GM18526 (cell line): Measurements from ENCODE around the gene IGDCC3.

Source experiments
- POLR2A ChIP-seq: IDR thresholded peaks from 3 replicates; pipeline ENCODE4 v1.6.1; 2011; ENCODE audit not compliant: insufficient read length; ENCODE audit errors: extremely low read depth

The IGDCC3 gene

DNA sequence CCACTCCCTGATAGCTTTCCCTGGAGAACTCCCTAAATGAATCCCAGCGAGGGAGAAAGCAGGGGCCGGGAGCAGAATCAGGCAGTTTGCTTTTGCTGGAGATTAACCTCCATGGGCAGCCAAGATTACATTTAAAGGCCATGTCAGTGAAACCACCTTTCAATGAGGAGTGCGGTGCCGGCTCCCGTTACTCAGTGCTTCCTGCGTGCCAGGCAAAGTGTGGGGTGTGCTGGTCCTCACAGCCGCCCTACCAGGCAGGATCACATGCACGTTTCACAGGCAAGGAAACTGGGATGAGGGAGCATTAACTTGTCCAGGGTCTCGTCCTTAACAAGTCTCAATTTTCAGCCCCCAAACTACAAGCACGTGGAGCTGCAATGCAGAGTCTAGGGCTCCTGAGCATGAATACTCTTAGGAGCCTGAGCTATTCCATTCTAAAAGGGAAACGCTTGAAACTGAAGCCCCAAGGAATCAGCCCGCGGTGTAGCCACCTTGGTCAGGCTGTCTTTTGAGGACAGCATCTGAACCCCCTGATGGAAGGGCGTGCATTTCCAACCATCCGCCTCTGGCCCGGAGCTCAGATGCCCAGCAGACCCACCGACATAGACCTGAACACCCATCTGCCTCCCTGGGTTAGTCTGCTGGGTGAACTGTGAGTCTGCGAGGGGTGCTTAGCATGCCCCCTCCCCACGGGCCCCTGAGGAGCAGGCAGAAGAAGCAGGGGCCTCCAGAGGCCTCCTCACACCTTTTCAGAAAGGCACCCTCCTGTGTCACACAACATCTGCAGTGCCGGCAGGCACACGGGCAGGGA, 5.6 kb downstream of the IGDCC3 start:
- TF ChIP-seq POLR2A = no peak

DNA sequence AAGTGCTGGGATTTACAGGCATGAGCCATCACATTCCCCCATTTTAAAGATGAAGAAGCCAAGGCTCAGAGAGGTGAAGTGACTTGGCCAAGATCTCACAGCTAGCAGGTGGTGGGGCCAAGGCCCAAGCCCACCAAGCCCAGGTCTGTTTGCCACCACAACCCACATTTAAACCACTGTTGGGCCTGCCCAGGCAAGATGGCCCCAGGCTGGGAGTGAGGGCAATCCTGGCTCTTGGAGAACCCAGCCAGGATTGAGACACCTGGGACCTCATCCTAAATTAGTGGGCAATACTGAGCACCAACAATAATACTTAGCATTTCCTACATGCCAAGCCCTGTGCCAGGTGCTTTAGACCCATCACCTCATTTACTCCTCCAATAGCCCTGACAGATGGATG, 6.9 kb downstream of the IGDCC3 start:
- no peak for TF ChIP-seq POLR2A

DNA sequence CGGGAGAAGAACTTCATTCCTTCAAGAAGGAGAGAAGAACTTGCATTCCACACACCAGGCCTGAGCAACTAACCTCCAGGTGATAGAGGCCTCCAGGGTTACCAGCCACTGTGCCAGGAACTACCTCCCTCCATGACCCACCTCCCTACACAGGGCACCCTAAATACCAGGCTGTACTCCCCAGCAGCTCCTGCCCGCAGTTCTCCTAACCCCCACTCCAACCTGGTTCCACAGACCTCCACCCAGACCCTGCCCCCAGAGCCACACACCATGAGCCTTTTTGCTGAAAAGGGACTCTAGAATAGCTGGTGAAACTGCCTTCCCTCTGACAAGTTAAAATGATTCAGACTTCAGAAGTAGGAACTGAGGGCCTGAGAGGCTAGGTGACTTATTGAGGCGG, 8.2 kb downstream of the IGDCC3 start:
- TF ChIP-seq POLR2A = no peak

DNA sequence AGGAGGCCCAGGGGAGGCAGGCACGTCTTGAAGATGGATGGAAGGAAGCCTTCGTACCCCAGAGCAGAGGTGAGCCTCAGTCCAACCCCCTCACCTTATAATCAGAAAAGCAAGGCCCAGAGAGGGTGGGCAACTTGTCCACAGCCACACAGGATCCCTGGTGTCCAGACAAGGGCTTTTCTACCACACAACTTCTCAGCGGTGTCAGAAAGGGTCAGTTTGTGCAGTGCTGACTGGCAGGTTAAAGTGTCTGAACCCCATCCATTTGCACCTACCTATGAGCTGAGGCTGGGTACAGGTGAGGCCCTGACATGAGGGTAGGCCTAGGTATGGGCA, 8.6 kb downstream of the IGDCC3 start:
- no peak for TF ChIP-seq POLR2A

DNA sequence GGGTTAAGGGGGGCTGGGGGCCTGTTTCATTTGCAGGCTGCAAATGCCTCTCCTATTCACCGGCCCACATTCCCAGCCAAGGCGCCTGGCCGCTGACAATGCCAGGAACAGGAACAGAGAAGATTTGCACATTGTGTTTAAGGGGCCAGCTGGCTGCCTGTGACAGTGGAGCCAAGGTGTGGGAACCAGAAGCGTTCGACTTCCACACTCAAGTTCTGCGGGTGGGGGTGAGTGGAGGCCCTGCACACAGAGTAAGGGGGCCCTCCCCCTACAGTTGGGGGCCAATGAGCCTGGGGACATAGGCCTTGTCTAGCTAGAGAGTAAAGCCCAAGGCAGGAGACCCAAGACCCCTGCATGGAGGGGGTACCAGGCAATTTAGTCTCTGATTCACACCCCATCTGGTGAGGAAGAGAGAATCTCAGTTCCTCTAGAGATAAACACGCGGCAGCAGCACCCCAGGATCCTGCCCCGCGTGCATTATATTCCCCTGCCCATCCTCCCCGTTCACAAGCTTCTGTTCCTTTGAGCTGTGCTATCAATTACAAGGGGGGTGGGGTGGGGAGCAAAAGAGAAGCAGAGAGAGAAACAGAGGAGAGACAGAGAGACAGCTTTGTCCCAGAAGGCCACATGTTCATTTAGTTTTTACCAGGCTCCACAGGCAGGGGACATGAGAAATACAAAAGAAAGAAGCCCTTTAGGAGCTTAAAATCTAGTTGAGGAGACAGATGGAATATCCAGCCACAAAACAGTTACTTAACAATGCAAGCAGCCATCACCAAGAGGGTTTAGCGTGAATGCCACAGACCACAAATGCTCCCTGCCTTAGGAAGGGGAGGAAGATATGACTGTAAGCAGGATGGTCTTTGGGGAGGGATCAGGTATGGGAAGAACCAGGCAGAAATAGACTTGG, 9.2 kb downstream of the IGDCC3 start:
- no peak for TF ChIP-seq POLR2A

DNA sequence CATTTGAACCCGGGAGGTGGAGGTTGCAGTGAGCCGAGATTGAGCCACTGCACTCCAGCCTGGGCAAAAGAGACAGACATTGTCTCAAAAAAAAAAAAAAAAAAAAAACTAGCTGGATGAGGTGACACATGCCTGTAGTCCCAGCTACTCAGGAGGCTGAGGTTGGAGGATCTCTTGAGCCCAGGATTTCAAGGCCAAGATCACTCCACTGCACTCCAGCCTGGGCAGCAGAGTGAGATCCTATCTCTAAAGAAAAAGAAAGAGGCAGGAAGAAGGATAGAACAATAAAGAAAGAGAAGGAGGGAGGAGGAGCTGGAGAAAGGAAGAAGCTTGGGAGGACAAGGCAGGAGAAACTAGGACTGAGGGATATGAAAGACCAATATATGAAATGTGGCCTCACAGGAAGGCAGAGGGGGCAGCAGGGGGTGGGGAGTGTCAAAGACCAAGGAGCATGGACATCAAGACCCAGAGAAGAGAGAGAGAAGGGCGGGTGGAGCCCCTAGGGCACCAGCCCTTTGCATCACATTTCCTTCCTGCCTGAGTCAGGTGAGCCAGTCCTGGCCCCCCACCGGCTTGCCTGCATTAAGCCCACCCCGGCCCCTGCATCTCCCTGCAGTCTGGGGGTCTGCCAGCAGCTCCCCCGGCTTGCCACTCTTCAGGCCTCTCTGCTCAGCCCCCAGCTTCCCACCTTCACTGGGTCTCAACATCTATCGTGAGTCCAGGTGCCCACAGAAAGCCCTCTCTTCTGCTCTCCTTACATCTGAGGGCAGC, 11.5 kb downstream of the IGDCC3 start:
- TF ChIP-seq POLR2A = no peak

DNA sequence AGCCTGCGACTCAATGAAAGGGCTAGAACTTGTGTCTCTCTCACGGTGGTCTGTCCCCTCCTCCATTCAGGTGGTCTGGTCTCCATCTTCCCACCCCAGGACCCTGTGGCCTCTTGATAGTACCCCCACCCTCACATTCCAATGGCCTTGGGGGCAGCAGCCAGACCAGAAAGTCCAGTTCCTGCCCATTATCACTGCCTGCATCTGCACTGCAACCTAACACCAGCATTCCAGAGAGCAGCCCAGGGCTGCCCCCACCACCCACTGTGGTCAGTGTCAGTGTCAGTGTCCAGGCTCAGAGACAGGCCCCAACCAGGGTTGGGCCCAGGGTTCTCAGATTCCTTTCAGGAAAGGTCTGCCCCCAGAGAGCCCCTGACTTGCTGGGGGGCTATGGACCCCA, 12.6 kb downstream of the IGDCC3 start:
- TF ChIP-seq POLR2A = no peak

DNA sequence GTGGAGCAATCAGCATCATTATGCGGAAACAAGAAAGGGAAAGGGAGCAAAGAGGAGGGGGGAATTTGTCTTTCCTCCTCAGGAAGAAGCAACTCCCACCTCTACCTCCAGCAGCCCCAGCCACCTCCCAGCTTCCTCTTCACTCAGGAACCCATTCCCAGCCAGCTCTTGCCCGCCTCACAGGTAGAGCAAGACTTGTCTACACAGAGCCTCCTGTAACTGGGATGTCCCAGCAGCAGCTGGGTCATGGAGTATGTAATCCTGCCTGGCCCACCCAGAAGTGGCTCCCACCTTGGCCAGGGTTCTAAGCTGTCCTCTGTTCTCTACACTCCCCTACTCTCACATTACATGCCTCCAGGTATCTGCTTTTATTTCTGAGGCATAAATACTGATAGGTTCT, 14.0 kb downstream of the IGDCC3 start:
- no peak for TF ChIP-seq POLR2A

DNA sequence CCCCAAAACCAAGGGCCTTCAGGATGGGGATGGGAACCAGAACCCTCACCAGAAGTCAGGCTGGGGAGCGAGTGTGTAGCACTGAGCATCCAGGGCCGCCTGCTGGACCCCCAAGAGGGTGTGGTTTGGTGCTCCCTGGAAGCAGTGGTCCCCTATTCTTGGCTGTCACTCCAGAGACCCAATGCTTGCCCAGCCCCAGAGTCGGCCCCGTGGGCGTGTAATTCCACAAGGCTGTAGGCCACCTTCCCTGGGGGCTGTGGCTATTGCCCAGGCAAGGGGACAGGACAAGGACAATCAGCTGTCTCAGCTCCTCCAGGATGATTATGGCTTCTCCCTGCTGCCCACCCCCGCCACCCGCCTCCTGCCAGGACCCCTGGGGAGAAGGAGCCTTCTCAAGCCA, 14.5 kb downstream of the IGDCC3 start:
- no peak for TF ChIP-seq POLR2A

DNA sequence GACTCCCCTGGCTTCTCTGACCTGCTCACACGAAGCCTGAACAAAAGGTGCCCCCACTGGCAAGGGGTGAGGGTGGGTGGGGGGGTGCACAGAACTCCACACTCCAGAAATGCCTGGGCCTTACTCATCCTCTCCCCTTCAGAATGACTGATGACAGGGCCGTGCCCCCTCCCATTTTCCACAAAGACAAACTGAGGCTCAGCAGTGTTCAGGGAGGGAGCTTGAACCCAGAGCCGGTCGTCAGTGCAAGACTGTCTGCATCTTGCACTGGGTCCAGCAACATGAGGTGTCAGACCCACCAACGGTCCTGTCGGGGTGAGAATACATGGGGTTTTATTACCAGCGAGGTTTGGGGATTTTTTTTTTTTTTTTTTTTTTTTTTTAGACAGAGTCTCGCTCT, 15.3 kb downstream of the IGDCC3 start:
- TF ChIP-seq POLR2A = no peak

DNA sequence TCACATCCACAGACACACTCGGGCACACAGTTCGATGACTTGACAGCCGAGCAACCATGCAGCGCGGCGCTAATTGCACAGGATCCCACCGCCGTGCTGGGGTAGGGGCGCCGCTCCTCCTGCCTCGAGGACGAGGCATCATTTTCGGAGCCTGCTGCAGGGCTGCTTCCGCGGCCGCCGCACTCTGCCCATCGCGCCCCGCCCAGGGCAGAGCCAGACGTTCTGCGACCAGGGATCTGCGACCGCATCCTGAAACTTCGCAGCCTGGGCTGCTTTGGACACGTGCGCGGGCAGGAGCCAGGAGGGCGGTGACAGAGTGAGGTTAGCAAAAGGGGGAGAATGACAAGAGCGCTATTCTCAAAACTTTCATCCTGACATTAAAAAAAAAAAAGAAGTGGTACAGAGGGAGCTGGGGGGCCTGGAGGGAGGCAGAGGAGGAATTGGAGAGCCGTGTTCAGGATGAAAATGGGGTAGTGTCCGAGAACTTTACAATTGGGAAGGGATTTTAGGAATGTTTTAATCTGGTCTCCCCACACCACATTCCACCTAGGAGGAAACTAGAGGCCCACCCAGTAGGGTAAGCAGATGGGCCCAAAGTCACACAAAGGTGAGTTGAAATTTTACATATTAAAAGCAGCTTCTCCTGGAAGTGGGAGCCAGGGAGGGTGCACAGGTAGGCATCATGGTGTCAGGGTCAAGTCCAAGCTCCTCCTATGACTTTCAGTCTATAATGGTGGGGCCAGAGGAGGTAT, 15.9 kb downstream of the IGDCC3 start:
- TF ChIP-seq POLR2A = no peak

DNA sequence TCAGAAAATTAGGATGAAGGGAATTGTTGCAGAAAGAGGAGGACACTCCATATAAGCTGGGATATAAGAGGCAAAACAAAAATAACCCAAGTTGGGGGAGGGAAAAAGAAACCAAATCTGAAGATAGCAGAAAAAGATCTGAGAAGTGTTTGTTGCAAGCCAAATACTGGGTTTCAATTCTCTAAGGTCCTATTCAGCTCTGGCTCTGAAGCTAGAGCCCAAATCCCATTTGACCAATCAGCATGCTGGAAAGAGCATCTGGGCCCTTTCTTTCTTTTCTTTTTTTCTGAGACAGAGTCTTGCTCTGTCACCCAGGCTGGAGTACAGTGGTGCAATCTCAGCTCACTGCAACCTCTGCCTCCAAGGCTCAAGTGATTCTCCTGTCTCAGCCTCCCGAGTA, 17.3 kb downstream of the IGDCC3 start:
- TF ChIP-seq POLR2A = no peak

DNA sequence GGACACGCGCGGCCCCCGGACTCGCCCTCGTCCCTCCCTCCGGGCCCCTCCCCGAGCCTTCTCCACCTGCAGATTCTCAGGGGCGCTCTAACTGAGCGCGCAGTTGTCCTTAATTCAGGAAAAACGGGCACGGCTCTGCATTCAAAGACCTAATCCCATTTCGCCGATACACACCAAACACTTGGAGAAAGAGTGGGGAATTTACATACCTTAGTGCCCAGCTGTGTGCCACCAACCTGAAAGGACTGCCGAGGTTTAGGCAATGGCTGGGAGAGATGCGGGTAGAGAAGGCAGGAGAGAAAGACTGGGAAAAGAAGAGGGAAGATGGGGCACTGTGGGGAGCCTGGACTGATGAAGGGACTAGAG, 21.8 kb downstream of the IGDCC3 start:
- no peak for TF ChIP-seq POLR2A

DNA sequence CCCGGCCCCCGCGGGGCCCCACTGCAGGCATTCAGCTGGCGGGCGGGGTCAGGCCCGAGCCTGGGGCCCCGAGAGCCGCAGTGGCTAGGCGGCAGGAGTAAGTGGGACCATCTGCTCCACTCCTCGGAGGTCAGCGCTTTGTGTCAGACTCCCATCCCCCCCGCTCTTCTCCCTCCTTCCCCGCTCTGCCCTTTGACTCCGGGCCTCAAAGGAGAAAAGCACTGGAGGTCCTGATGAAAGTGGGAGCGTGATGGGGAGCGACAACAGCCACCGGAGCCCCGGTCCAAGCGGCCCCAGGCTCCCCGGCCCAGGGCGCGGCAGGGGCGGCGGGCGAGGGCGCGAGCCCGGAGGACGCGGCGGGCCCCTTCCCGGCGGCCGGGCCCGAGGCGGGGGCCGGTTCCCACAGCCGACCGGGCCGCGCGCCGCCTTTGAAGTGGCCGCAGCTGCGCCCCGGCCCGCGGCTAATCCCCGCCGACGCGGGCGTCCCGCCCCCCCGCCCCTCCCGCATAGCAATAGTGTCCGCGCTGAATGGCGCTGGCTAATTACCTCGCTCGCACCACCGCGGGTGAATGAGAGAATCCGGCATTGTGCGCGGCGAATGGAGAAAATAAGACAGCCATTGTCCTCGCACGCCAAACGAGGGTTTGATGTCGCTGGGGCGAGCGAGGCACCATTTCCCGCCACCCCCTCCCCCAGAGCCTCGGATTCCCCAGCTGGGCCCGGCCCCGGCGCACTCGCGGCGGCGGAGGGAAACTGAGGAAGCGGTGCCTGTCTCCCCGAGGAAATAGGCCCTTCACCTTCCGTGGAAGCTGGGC, 22.4 kb downstream of the IGDCC3 start:
- TF ChIP-seq POLR2A = no peak
